ENCODE results near the gene CDH13. TPM values are rescaled to one million over a fixed set of nuclear protein-coding genes. Genes with fewer than 3 reads are reported as not detected.

The CDH13 gene
- total RNA-seq, 1 donor from 2014 or later = 14.3 TPM

DNA sequence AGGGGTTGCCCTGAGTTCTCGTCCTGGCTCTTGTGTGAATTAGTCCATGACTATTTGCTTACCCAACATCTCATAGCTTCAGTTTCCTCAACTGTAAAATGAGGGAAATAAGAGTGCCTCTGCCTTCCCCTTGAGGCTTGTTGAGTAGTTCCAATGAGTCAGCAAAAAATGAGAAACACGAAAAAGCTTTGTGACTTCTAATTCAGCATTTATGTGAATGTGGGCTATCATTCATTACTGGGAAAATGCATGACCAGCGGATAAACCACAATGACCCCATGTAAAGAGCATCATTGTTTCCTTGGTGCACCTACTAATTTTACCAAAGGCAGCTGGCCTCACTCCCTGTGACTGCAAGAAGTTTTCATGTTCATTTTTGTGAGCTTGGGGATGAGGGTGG is 806.4 kb downstream of the CDH13 start:
- Histone ChIP-seq H3K27ac (no peak overlapping the region), H3K27me3 (ENCODE audit: low read depth) (no peaks in the 10 kb centered on the region), H3K4me1 (no peaks in the 10 kb centered on the region), H3K36me3 (no peaks in the 10 kb centered on the region), H3K9me3 (no peaks in the 10 kb centered on the region), H3K4me3 (no peak overlapping the region)
- ATAC-seq (no peak), DNase-seq (no peak)
- TF ChIP-seq, protein P1, sequence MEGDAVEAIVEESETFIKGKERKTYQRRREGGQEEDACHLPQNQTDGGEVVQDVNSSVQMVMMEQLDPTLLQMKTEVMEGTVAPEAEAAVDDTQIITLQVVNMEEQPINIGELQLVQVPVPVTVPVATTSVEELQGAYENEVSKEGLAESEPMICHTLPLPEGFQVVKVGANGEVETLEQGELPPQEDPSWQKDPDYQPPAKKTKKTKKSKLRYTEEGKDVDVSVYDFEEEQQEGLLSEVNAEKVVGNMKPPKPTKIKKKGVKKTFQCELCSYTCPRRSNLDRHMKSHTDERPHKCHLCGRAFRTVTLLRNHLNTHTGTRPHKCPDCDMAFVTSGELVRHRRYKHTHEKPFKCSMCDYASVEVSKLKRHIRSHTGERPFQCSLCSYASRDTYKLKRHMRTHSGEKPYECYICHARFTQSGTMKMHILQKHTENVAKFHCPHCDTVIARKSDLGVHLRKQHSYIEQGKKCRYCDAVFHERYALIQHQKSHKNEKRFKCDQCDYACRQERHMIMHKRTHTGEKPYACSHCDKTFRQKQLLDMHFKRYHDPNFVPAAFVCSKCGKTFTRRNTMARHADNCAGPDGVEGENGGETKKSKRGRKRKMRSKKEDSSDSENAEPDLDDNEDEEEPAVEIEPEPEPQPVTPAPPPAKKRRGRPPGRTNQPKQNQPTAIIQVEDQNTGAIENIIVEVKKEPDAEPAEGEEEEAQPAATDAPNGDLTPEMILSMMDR (IDR thresholded peaks at IDR 0.05) = no peak
- intact Hi-C loops (cut with DNase I) = no loop called here

DNA sequence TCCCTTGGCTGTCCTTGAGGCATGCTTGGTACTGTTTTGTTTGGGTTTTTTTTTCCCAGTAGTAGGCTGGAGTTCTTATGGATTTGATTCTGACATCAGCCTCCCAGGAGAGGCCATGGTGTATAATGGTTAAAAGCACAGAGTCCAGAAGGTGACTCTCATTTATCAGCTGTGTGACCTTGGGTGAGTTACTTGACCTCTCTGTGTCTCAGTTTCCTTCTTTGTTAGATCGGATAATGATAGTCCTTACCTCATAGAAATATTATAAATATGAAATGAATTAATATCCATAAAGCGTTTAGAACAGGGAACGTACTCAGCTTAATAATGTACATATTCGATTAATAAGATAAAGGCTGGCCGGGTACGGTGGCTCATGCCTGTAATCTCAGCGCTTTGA is 810.3 kb downstream of the CDH13 start:
- TF ChIP-seq, protein P1 (IDR thresholded peaks at IDR 0.05) = no peak
- Histone ChIP-seq H3K27me3 (ENCODE audit: low read depth) (no peaks in the 10 kb centered on the region), H3K9me3 (no peaks in the 10 kb centered on the region), H3K36me3 (no peaks in the 10 kb centered on the region), H3K4me3 (no peak overlapping the region), H3K4me1 (no peaks in the 10 kb centered on the region), H3K27ac (no peak overlapping the region)
- DNase-seq = no peak
- intact Hi-C loops (cut with DNase I) = no loop called here
- ATAC-seq = no peak

DNA sequence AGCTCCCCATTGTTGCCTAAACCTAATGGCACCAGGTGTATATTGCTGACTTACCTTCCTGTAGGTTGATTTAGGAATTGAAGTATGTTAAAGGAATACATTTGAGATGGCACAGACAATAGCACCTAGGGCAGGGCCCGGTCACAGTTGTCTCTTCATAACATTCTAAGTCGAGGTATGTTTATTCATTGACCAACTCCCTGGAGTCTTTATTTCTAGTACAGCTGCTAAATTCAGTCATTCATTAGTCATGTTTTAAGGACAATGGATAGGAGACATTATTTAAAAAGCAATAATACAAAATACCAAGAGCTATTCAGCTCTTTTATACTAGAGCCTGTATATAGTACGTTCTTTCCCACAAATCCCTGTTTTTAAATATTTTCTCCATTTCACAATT is 811.6 kb downstream of the CDH13 start:
- TF ChIP-seq, protein P1 (IDR thresholded peaks at IDR 0.05) = no peak
- DNase-seq (no peak), ATAC-seq (no peak)
- H3K9me3 ChIP-seq = no peaks in the 10 kb centered on the region
- H3K27me3 ChIP-seq (ENCODE audit: low read depth) = no peaks in the 10 kb centered on the region
- H3K36me3 ChIP-seq = no peaks in the 10 kb centered on the region
- intact Hi-C loops (cut with DNase I) = no loop called here
- H3K4me3 ChIP-seq = no peak overlapping the region
- no peak overlapping the region for H3K27ac ChIP-seq
- no peaks in the 10 kb centered on the region for H3K4me1 ChIP-seq

DNA sequence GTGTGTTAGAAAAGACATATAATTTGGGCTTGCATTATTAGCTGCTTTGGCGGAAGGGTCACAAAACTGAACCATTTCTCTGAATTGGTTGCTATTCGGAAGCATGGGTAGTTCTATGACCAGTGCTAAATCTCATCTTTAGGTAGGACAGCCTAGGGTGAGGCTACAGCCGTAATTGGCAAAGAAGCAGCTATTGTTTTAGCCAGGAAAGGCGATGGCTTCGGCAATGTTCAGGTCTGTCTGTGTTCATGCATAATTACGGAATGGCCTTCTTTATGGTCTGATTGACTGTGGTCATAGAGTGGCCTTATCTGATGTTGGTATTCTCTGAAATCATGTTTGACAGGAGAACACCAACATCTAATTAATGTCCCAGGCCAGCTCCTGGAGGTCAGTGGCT is 812.6 kb downstream of the CDH13 start:
- intact Hi-C loops (cut with DNase I) = no loop called here
- H3K4me3 ChIP-seq = no peak overlapping the region
- TF ChIP-seq, protein P1 (IDR thresholded peaks at IDR 0.05) = no peak
- no peak for DNase-seq
- no peak for ATAC-seq
- no peaks in the 10 kb centered on the region for H3K9me3 ChIP-seq
- H3K36me3 ChIP-seq = no peaks in the 10 kb centered on the region
- no peaks in the 10 kb centered on the region for H3K4me1 ChIP-seq
- no peak overlapping the region for H3K27ac ChIP-seq
- no peaks in the 10 kb centered on the region for H3K27me3 ChIP-seq (ENCODE audit: low read depth)

DNA sequence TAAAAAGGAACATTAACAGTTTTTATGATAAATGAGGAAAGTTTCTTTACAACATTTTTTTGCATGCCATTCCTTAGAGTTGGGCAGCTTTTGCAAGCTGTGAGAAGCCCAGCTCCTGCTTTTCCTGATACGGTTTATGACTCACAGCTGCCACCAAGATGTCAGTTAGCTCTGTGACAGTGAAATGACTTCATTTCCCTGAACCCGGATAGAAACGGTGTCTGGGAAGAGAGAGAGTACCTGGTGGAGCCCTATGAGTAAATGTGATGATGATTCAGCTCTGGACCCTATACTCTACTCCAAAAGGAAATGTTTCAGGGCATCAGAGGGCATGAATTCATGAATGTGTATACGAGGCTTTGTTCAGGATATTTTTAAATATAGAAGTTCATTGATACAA is 814.7 kb downstream of the CDH13 start:
- H3K36me3 ChIP-seq = no peaks in the 10 kb centered on the region
- H3K27ac ChIP-seq = no peak overlapping the region
- no peak for ATAC-seq
- no peaks in the 10 kb centered on the region for H3K9me3 ChIP-seq
- intact Hi-C loops (cut with DNase I) = no loop called here
- no peaks in the 10 kb centered on the region for H3K4me1 ChIP-seq
- DNase-seq = no peak
- TF ChIP-seq, protein P1 (IDR thresholded peaks at IDR 0.05) = no peak
- H3K4me3 ChIP-seq = no peak overlapping the region
- H3K27me3 ChIP-seq (ENCODE audit: low read depth) = no peaks in the 10 kb centered on the region

DNA sequence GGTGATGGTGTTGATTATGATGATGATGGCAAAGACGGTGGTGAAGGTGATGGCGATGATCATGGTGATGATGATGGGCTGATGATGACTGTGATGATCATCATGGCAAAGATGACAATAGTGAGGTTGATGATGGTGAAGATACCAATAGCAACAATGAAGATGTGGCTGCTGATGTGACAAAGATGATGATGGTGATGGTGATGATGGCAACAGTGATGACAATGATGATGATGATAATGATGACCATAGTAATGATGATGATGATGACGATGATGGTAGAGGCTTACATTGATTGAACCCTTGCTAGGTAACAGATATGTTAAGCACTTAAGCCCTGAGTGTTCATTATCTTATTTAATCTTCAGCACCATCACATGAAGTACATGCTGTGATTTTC is 817.2 kb downstream of the CDH13 start:
- no peaks in the 10 kb centered on the region for H3K36me3 ChIP-seq
- intact Hi-C loops (cut with DNase I) = no loop called here
- no peak overlapping the region for H3K27ac ChIP-seq
- H3K9me3 ChIP-seq = no peaks in the 10 kb centered on the region
- H3K27me3 ChIP-seq (ENCODE audit: low read depth) = no peaks in the 10 kb centered on the region
- TF ChIP-seq, protein P1 (IDR thresholded peaks at IDR 0.05) = no peak
- H3K4me3 ChIP-seq = no peak overlapping the region
- ATAC-seq (no peak), DNase-seq (no peak)
- H3K4me1 ChIP-seq = no peaks in the 10 kb centered on the region
